Karpas-422 (cell line): ENCODE measurements around the gene CA10. TPM values are rescaled to one million over a fixed set of nuclear protein-coding genes. Genes with fewer than 3 reads are reported as not detected.

Source experiments
- DNase-seq: peaks from one replicate; pipeline ENCODE4 v3.0.0-alpha.2; 2015
- H2AFZ ChIP-seq: fragments of 200-600 bp; sonication (generic); 2 replicates; pipeline ENCODE4 v1.6.1; 2014; ENCODE audit warnings: antibody characterized with exemption, low read length, mixed read lengths
- H3K27ac ChIP-seq: fragments of 200-600 bp; sonication (generic); 2 replicates; pipeline ENCODE4 v1.5.1; 2014; ENCODE audit warnings: mild to moderate bottlenecking, low read length, moderate library complexity
- H3K27me3 ChIP-seq: fragments of 200-600 bp; sonication (generic); 2 replicates; pipeline ENCODE4 v1.6.1; 2014; ENCODE audit warnings: low read length, mixed read lengths
- H3K36me3 ChIP-seq: fragments of 200-600 bp; sonication (generic); 2 replicates; pipeline ENCODE4 v1.6.1; 2014; ENCODE audit warnings: low read length, mixed read lengths; ENCODE audit not compliant: insufficient read depth
- H3K4me1 ChIP-seq: fragments of 200-600 bp; sonication (generic); 2 replicates; pipeline ENCODE4 v1.6.1; 2014; ENCODE audit warnings: mild to moderate bottlenecking, low read length, mixed read lengths
- H3K4me2 ChIP-seq: fragments of 200-600 bp; sonication (generic); 2 replicates; pipeline ENCODE4 v1.6.1; 2014; ENCODE audit warnings: low read length, low read depth, mild to moderate bottlenecking; ENCODE audit not compliant: poor library complexity, severe bottlenecking
- H3K4me3 ChIP-seq: fragments of 200-600 bp; sonication (generic); 2 replicates; pipeline ENCODE4 v1.5.1; 2014; ENCODE audit warnings: mild to moderate bottlenecking, antibody characterized with exemption, low read length, mixed read lengths
- H3K79me2 ChIP-seq: fragments of 200-600 bp; sonication (generic); 2 replicates; pipeline ENCODE4 v1.6.1; 2014; ENCODE audit warnings: mild to moderate bottlenecking, low read length, mixed read lengths
- H3K9ac ChIP-seq: fragments of 200-600 bp; sonication (generic); 2 replicates; pipeline ENCODE4 v1.6.0; 2014; ENCODE audit warnings: low read length
- H3K9me2 ChIP-seq: fragments of 200-600 bp; sonication (generic), shearing (Covaris generic); replicated peaks from 2 replicates; pipeline ENCODE4 v1.6.0; 2014; ENCODE audit warnings: mild to moderate bottlenecking, low read length, moderate library complexity; ENCODE audit not compliant: insufficient read depth
- H3K9me3 ChIP-seq: fragments of 300-700, 200-600 bp; sonication (generic); 2 replicates; pipeline ENCODE4 v1.6.1; 2014; ENCODE audit warnings: low read length, mixed read lengths
- H4K20me1 ChIP-seq: fragments of 200-600 bp; sonication (generic); 2 replicates; pipeline ENCODE4 v1.6.1; 2014; ENCODE audit warnings: mild to moderate bottlenecking, antibody characterized with exemption, low read length, low read depth; ENCODE audit not compliant: insufficient read depth
- total RNA-seq: library from RNA; depleted of rRNA; stranded (reverse); fragments of >200 nt; shearing (Covaris generic); gene quantifications from 2 replicates; pipeline ENCODE4 v1.2.3, GENCODE V29; 2014; ENCODE audit warnings: low replicate concordance

Gene CA10
- total RNA-seq, 1 experiment from 2014 or later: not detected

- Histone ChIP-seq H3K9ac (no peak overlapping the region), H3K79me2 (no peaks in the 10 kb centered on the region), H3K4me3 (no peak overlapping the region), H3K36me3 (no peaks in the 10 kb centered on the region), H3K27ac (no peak overlapping the region), H3K4me1 (0 out of 2 replicates have a peak, but pooled peaks cover 3% of the 10 kb centered on the region), H2AFZ (no peak overlapping the region), H3K27me3 (no peaks in the 10 kb centered on the region), H3K9me3 (no peaks in the 10 kb centered on the region), H3K9me2 (no peaks in the 10 kb centered on the region), H3K4me2 (no peak overlapping the region), H4K20me1 (no peaks in the 10 kb centered on the region)
- no peak for DNase-seq
Observed at GRCh38 chr17:51741458-51741857, 417.1 kb downstream of the CA10 start.

- 0 out of 2 replicates have a peak, but pooled peaks cover 3% of the 10 kb centered on the region for H3K4me1 ChIP-seq
- H3K9me3 ChIP-seq: no peaks in the 10 kb centered on the region
- no peak overlapping the region for H3K27ac ChIP-seq
- no peak overlapping the region for H3K4me3 ChIP-seq
- H3K36me3 ChIP-seq: no peaks in the 10 kb centered on the region
- no peaks in the 10 kb centered on the region for H3K27me3 ChIP-seq
- no peak overlapping the region for H3K9ac ChIP-seq
- no peaks in the 10 kb centered on the region for H4K20me1 ChIP-seq
- H3K79me2 ChIP-seq: no peaks in the 10 kb centered on the region
- no peak overlapping the region for H3K4me2 ChIP-seq
- no peak overlapping the region for H2AFZ ChIP-seq
- DNase-seq: no peak
- no peaks in the 10 kb centered on the region for H3K9me2 ChIP-seq
Observed at GRCh38 chr17:51740531-51740930, 418.0 kb downstream of the CA10 start.

- H3K9me3 ChIP-seq: no peaks in the 10 kb centered on the region
- H3K4me3 ChIP-seq: no peak overlapping the region
- H3K4me1 ChIP-seq: no peaks in the 10 kb centered on the region
- H4K20me1 ChIP-seq: no peaks in the 10 kb centered on the region
- no peaks in the 10 kb centered on the region for H3K9me2 ChIP-seq
- DNase-seq: no peak
- H3K36me3 ChIP-seq: no peaks in the 10 kb centered on the region
- H2AFZ ChIP-seq: no peak overlapping the region
- H3K27ac ChIP-seq: no peak overlapping the region
- H3K79me2 ChIP-seq: no peaks in the 10 kb centered on the region
- H3K9ac ChIP-seq: no peak overlapping the region
- H3K27me3 ChIP-seq: no peaks in the 10 kb centered on the region
- H3K4me2 ChIP-seq: no peak overlapping the region
Observed at GRCh38 chr17:51739245-51739886, 419.1 kb downstream of the CA10 start.

- Histone ChIP-seq H3K36me3 (no peaks in the 10 kb centered on the region), H3K79me2 (no peaks in the 10 kb centered on the region), H3K4me2 (no peak overlapping the region), H3K27me3 (no peaks in the 10 kb centered on the region), H3K4me1 (no peaks in the 10 kb centered on the region), H3K4me3 (no peak overlapping the region), H3K9me3 (no peaks in the 10 kb centered on the region), H3K9ac (no peak overlapping the region), H2AFZ (no peak overlapping the region), H3K9me2 (no peaks in the 10 kb centered on the region), H3K27ac (no peak overlapping the region), H4K20me1 (no peaks in the 10 kb centered on the region)
- no peak for DNase-seq
Observed at GRCh38 chr17:51736356-51736755, 422.2 kb downstream of the CA10 start.

GRCh38 chr17:51734976-51735375 is 423.5 kb downstream of the CA10 start:
- Histone ChIP-seq H4K20me1 (no peaks in the 10 kb centered on the region), H3K79me2 (no peaks in the 10 kb centered on the region), H3K9me3 (no peaks in the 10 kb centered on the region), H3K27ac (no peak overlapping the region), H3K4me3 (no peak overlapping the region), H3K9ac (no peak overlapping the region), H3K4me1 (no peaks in the 10 kb centered on the region), H3K9me2 (no peaks in the 10 kb centered on the region), H3K27me3 (no peaks in the 10 kb centered on the region), H2AFZ (no peak overlapping the region), H3K36me3 (no peaks in the 10 kb centered on the region), H3K4me2 (no peak overlapping the region)
- DNase-seq: no peak

GRCh38 chr17:51734462-51734861 is 424.1 kb downstream of the CA10 start:
- Histone ChIP-seq H3K36me3 (no peaks in the 10 kb centered on the region), H3K4me1 (no peaks in the 10 kb centered on the region), H3K9me2 (no peaks in the 10 kb centered on the region), H3K9me3 (no peaks in the 10 kb centered on the region), H3K27ac (no peak overlapping the region), H3K27me3 (no peaks in the 10 kb centered on the region), H2AFZ (no peak overlapping the region), H4K20me1 (no peaks in the 10 kb centered on the region), H3K4me3 (no peak overlapping the region), H3K79me2 (no peaks in the 10 kb centered on the region), H3K4me2 (no peak overlapping the region), H3K9ac (no peak overlapping the region)
- DNase-seq: no peak

GRCh38 chr17:51733166-51733565 is 425.3 kb downstream of the CA10 start:
- Histone ChIP-seq H3K4me1 (no peaks in the 10 kb centered on the region), H3K9me3 (no peaks in the 10 kb centered on the region)

GRCh38 chr17:51731941-51732722 is 426.4 kb downstream of the CA10 start:
- H2AFZ ChIP-seq: no peak overlapping the region
- DNase-seq: no peak
- H3K36me3 ChIP-seq: no peaks in the 10 kb centered on the region
- H3K9me2 ChIP-seq: no peaks in the 10 kb centered on the region
- H3K9ac ChIP-seq: no peak overlapping the region
- no peak overlapping the region for H3K4me3 ChIP-seq
- no peak overlapping the region for H3K4me2 ChIP-seq
- no peaks in the 10 kb centered on the region for H3K27me3 ChIP-seq
- no peak overlapping the region for H3K27ac ChIP-seq
- no peaks in the 10 kb centered on the region for H3K9me3 ChIP-seq
- H3K79me2 ChIP-seq: no peaks in the 10 kb centered on the region
- no peaks in the 10 kb centered on the region for H4K20me1 ChIP-seq
- no peaks in the 10 kb centered on the region for H3K4me1 ChIP-seq

More at GRCh38 chr17:51733166-51733565, 425.3 kb downstream of the CA10 start:
- Histone ChIP-seq H3K4me3 (no peak overlapping the region), H4K20me1 (no peaks in the 10 kb centered on the region), H3K27me3 (no peaks in the 10 kb centered on the region), H3K79me2 (no peaks in the 10 kb centered on the region), H3K9me2 (no peaks in the 10 kb centered on the region), H3K4me2 (no peak overlapping the region), H3K27ac (no peak overlapping the region), H3K9ac (no peak overlapping the region), H2AFZ (no peak overlapping the region), H3K36me3 (no peaks in the 10 kb centered on the region)
- no peak for DNase-seq
